CD8-positive, alpha-beta memory T cell (primary cell): ENCODE measurements around the gene MT1F. TPM values are rescaled to one million over a fixed set of nuclear protein-coding genes. Genes with fewer than 3 reads are reported as not detected.

Experiments used
- CTCF ChIA-PET: fragments of 350-600 bp; sonication (Branson Sonifier 250); formaldehyde crosslinking; loops from one replicate; lab custom pipeline; 2021; ENCODE audit warnings: antibody characterized with exemption; lab: Charles Lee
- POLR2A ChIA-PET: fragments of 350-600 bp; sonication (Branson Sonifier 250); formaldehyde crosslinking; loops from one replicate; lab custom pipeline; 2021; ENCODE audit warnings: antibody characterized with exemption; lab: Charles Lee
- DNase-seq, 5 donors: peaks; one replicate each; pipeline versions ENCODE4 v3.0.0 to v3.0.0-alpha.2; 2020 to 2022; ENCODE audit warnings: mixed read lengths in 1 of 5
- H3K27ac ChIP-seq: one replicate; pipeline ENCODE4 v1.7.0; 2013; ENCODE audit warnings: low read depth, mild to moderate bottlenecking, low read length, moderate library complexity
- H3K27me3 ChIP-seq: 2 replicates; pipeline ENCODE4 v1.7.0; 2013; ENCODE audit warnings: low read length, mild to moderate bottlenecking; ENCODE audit not compliant: insufficient read depth, poor library complexity, severe bottlenecking
- H3K36me3 ChIP-seq: 2 replicates; pipeline ENCODE4 v1.7.0; 2013; ENCODE audit warnings: mild to moderate bottlenecking, low read length, moderate library complexity; ENCODE audit not compliant: insufficient read depth
- H3K4me1 ChIP-seq: 2 replicates; pipeline ENCODE4 v1.7.0; 2013; ENCODE audit warnings: mild to moderate bottlenecking, low read length, moderate library complexity; ENCODE audit not compliant: insufficient read depth
- H3K4me3 ChIP-seq: 2 replicates; pipeline ENCODE4 v1.7.0; 2013; ENCODE audit warnings: mild to moderate bottlenecking, low read length
- H3K9me3 ChIP-seq: 2 replicates; pipeline ENCODE4 v1.7.0; 2013; ENCODE audit warnings: mild to moderate bottlenecking, low read length
- H3K27ac Mint-ChIP-seq, 8 donors: one replicate each; pipeline ENCODE4 v1.8.0; 2020 to 2021; ENCODE audit warnings: mixed read lengths in 8 of 8, mild to moderate bottlenecking in 6 of 8, inconsistent platforms in 3 of 8, moderate library complexity in 3 of 8
- H3K27me3 Mint-ChIP-seq, 2 donors: one replicate each; pipeline ENCODE4 v1.8.0; 2020 to 2021; ENCODE audit warnings: mixed read lengths in 2 of 2, mild to moderate bottlenecking in 1 of 2, moderate library complexity in 1 of 2
- H3K36me3 Mint-ChIP-seq, 3 donors: one replicate each; pipeline ENCODE4 v1.8.0; 2020 to 2021; ENCODE audit warnings: mixed read lengths in 3 of 3, inconsistent platforms in 1 of 3, mild to moderate bottlenecking in 1 of 3
- H3K4me1 Mint-ChIP-seq, 3 donors: one replicate each; pipeline ENCODE4 v1.8.0; 2020 to 2021; ENCODE audit warnings: mixed read lengths in 3 of 3, inconsistent platforms in 1 of 3, mild to moderate bottlenecking in 1 of 3
- H3K4me3 Mint-ChIP-seq, 7 donors: one replicate each; pipeline ENCODE4 v1.8.0; 2020 to 2021; ENCODE audit warnings: mixed read lengths in 7 of 7, mild to moderate bottlenecking in 6 of 7, moderate library complexity in 4 of 7, inconsistent platforms in 2 of 7
- H3K9me3 Mint-ChIP-seq, 5 donors: one replicate each; pipeline ENCODE4 v1.8.0; 2020 to 2022; ENCODE audit warnings: mixed read lengths in 5 of 5, mild to moderate bottlenecking in 3 of 5, moderate library complexity in 2 of 5, inconsistent platforms in 1 of 5
- polyA plus RNA-seq: library from polyadenylated mRNA; unstranded; fragments of 300-500 nt; fragmentation: Illumina TruSeq; gene quantifications from one replicate; pipeline ENCODE4 v1.2.3, GENCODE V29; 2021
- total RNA-seq, 2 experiments: library from RNA; stranded (reverse); gene quantifications; one replicate each; pipeline ENCODE4 v1.2.3, GENCODE V29; 2021

MT1F gene
- total and polyA plus RNA-seq, 3 experiments from 2014 or later: 17.9 to 60.7 (median 18.6) TPM

DNA sequence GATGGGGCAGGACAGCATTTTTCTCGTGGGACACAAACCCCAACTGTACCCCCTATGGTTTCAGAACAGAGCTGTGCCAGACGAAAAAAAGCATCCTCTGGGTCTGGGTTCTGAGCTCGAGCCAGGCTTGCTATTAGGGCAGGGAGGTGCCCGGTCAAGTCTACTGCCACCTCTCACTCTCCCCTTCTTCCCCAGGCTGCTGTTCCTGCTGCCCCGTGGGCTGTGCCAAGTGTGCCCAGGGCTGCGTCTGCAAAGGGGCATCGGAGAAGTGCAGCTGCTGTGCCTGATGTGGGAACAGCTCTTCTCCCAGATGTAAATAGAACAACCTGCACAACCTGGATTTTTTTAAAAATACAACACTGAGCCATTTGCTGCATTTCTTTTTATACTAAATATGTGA, 31.1 kb upstream of the MT1F start:
- peak overlapping the region in 4 of 7 donors; percentile 90 to 93 (median 92) for H3K4me3 Mint-ChIP-seq
- H3K4me1 ChIP-seq: peaks cover 15% of the 10 kb centered on the region
- peaks cover 13% of the 10 kb centered on the region for H3K27me3 ChIP-seq
- no peak for DNase-seq
- no peaks in the 10 kb centered on the region for H3K9me3 ChIP-seq
- H3K9me3 Mint-ChIP-seq: no peaks in the 10 kb centered on the region
- H3K4me3 ChIP-seq: no peak overlapping the region
- no peak overlapping the region for H3K27ac Mint-ChIP-seq
- peaks cover 0 to 2% (median 0%) of the 10 kb centered on the region in 3 donors for H3K36me3 Mint-ChIP-seq
- ChIA-PET CTCF (interaction anchor here (1.0 to 2.6 kb wide), 3 partner anchors 17 to 26 kb away, joined by 3 to 10 read pairs (median 4); no protein-coding TSS in a partner anchor), POLR2A (interaction anchor here (1.6 kb wide), 1 partner anchor 56 kb away, joined by 4 read pairs; the partner anchor contains the start of gene MT1X)
- H3K4me1 Mint-ChIP-seq: peaks cover 15 to 17% (median 16%) of the 10 kb centered on the region in 3 donors
- no peaks in the 10 kb centered on the region for H3K36me3 ChIP-seq
- peaks cover 14 to 21% of the 10 kb centered on the region in 2 donors for H3K27me3 Mint-ChIP-seq
- H3K27ac ChIP-seq: no peak overlapping the region

DNA sequence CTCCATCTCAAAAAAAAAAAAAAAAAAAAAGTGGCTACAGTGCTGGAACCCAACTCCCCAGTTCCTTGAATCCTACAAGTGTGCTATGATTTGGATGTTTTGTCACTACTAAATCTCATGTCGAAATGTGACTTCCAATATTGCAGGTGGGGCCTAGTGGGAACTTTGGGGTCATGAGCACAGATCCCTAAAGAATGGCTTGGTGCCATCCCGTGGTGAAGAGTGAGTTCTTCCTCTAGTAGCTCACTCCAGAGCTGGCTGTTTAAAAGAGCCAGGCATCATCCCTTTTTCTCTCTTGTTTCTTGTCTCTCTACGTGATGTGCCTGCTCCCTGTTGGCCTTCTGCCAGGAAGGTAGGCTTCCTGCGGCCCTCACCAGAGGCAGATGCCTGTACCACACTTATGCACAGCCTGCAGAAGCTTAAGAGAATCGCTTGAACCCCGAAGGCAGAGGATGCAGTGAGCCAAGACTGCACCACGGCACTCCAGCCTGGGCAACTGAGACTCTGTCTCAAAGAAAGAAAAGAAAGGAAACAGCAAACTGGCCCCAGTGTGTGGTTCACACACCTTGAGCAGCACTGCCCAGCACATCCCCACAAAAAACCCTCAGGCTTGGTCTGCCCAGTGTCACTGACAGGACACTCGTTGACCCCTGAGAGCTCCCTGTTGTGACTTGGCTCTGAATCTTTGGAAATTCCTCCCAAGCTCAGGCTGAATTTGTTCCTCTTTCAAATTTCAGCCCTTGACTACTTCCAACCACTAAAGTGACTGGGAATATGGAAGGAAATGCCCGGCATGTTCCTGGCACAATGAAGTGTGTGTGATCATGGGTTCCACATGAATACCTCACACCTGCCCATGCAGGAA, 29.0 kb upstream of the MT1F start:
- H3K27me3 Mint-ChIP-seq: peaks cover 29 to 40% of the 10 kb centered on the region in 2 donors
- no peaks in the 10 kb centered on the region for H3K9me3 Mint-ChIP-seq
- DNase-seq: no peak
- H3K4me3 ChIP-seq: no peak overlapping the region
- H3K27ac Mint-ChIP-seq: peak overlapping the region in 1 of 8 donors; percentile 32
- H3K36me3 ChIP-seq: no peaks in the 10 kb centered on the region
- peak overlapping the region in 2 of 7 donors; percentile 32 to 49 for H3K4me3 Mint-ChIP-seq
- no peaks in the 10 kb centered on the region for H3K9me3 ChIP-seq
- H3K4me1 Mint-ChIP-seq: peaks cover 22 to 26% (median 22%) of the 10 kb centered on the region in 3 donors
- peaks cover 30% of the 10 kb centered on the region for H3K27me3 ChIP-seq
- H3K36me3 Mint-ChIP-seq: peaks cover 0 to 2% (median 0%) of the 10 kb centered on the region in 3 donors
- no peak overlapping the region for H3K27ac ChIP-seq
- ChIA-PET POLR2A (interaction anchor here (1.2 kb wide), 1 partner anchor 11 kb away, joined by 4 read pairs; no protein-coding TSS in a partner anchor), CTCF (interaction anchor here (1.0 to 1.4 kb wide), 4 partner anchors 11 to 28 kb away, joined by 3 to 4 read pairs (median 3); no protein-coding TSS in a partner anchor)
- peaks cover 21% of the 10 kb centered on the region for H3K4me1 ChIP-seq

DNA sequence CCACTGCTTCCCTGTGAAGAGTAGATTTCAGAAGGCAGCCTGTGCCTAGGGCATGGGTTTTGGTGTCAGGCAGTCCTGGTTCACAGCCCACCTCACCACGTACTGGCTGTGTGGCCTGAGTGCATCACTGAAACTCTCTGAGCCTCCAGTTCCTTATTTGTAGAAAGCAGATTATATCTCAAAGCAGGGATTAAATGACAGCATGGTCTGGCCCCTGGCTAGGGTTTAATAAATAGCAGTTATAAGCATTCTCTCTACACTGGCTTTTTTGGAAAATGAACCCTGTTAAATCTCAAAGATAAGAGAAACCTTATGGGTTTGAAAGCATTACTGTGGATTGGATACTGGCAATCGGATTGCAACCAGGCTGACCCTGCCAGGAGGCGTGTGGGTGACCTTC, 28.2 kb upstream of the MT1F start:
- Mint-ChIP-seq H3K9me3 (no peaks in the 10 kb centered on the region), H3K36me3 (peaks cover 0 to 2% (median 0%) of the 10 kb centered on the region in 3 donors), H3K27ac (no peak overlapping the region), H3K4me1 (peaks cover 18 to 30% (median 19%) of the 10 kb centered on the region in 3 donors), H3K4me3 (peak overlapping the region in 1 of 7 donors; percentile 37), H3K27me3 (peaks cover 37 to 47% of the 10 kb centered on the region in 2 donors)
- ChIA-PET POLR2A (interaction anchor here (1.2 to 1.4 kb wide), 2 partner anchors 12 to 14 kb away, joined by 4 read pairs; no protein-coding TSS in a partner anchor), CTCF (interaction anchor here (1.0 kb wide), 1 partner anchor 11 kb away, joined by 3 read pairs; no protein-coding TSS in a partner anchor)
- no peak overlapping the region for H3K4me3 ChIP-seq
- H3K27me3 ChIP-seq: peaks cover 39% of the 10 kb centered on the region
- H3K27ac ChIP-seq: no peak overlapping the region
- no peak for DNase-seq
- no peaks in the 10 kb centered on the region for H3K9me3 ChIP-seq
- peaks cover 21% of the 10 kb centered on the region for H3K4me1 ChIP-seq
- H3K36me3 ChIP-seq: no peaks in the 10 kb centered on the region

DNA sequence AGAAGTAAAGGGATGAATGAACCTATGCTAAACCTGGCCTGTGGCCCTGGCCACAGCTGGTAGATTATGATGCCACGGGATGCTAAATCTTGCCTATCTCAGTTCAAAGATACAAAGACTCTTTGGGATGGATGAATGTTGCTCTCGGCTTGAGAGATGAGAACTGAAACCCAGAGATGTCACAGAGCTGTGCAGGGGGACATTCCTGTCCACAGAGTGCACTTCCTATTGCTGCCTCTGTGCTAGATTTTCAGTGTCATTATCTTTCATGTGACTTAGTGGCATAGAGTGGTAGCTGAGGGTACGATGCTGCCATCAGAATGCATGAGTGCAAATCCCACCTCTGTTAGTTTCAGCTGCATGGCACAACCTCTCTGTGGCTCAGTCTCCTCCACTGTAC, 27.6 kb upstream of the MT1F start:
- Histone ChIP-seq H3K4me1 (peaks cover 23% of the 10 kb centered on the region), H3K9me3 (no peaks in the 10 kb centered on the region), H3K27me3 (peaks cover 45% of the 10 kb centered on the region), H3K4me3 (no peak overlapping the region), H3K27ac (no peak overlapping the region), H3K36me3 (no peaks in the 10 kb centered on the region)
- Mint-ChIP-seq H3K4me3 (peak overlapping the region in 1 of 7 donors; percentile 37), H3K27me3 (peaks cover 43 to 53% of the 10 kb centered on the region in 2 donors), H3K4me1 (peaks cover 20 to 31% (median 22%) of the 10 kb centered on the region in 3 donors), H3K9me3 (no peaks in the 10 kb centered on the region), H3K27ac (peak overlapping the region in 1 of 8 donors; percentile 91), H3K36me3 (peaks cover 0 to 2% (median 0%) of the 10 kb centered on the region in 3 donors)
- CTCF ChIA-PET: interaction anchor here (0.9 to 1.2 kb wide), 2 partner anchors 13 to 33 kb away, joined by 3 to 4 read pairs; no protein-coding TSS in a partner anchor
- POLR2A ChIA-PET: interaction anchor here (1.4 kb wide), 1 partner anchor 13 kb away, joined by 4 read pairs; no protein-coding TSS in a partner anchor
- no peak for DNase-seq

DNA sequence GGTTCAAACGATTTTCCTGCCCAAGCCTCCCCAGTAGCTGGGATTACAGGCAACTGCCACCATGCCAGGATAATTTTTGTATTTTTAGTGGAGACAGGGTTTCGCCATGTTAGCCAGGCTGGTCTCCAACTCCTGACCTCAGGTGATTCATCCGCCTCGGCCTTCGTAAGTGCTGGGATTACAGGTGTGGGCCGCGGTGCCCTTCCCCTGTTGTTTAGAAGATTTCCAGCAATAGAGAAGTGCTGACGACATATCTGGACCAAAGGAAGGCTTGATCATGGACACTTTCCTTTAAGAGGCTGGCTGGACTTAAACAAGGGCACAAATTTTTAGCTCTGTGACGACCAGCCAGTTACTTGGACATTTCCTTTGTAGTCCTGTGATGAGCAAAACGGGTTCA, 26.6 kb upstream of the MT1F start:
- Histone ChIP-seq H3K9me3 (no peaks in the 10 kb centered on the region), H3K4me1 (peaks cover 23% of the 10 kb centered on the region), H3K27me3 (peaks cover 47% of the 10 kb centered on the region), H3K36me3 (no peaks in the 10 kb centered on the region), H3K4me3 (no peak overlapping the region), H3K27ac (no peak overlapping the region)
- H3K9me3 Mint-ChIP-seq: no peaks in the 10 kb centered on the region
- no peak overlapping the region for H3K4me3 Mint-ChIP-seq
- H3K27ac Mint-ChIP-seq: no peak overlapping the region
- ChIA-PET POLR2A (no interaction called here), CTCF (interaction anchor here (1.0 to 1.2 kb wide), 2 partner anchors 12 kb away, joined by 3 to 4 read pairs; no protein-coding TSS in a partner anchor)
- H3K36me3 Mint-ChIP-seq: no peaks in the 10 kb centered on the region
- DNase-seq: no peak
- H3K4me1 Mint-ChIP-seq: peaks cover 19 to 31% (median 20%) of the 10 kb centered on the region in 3 donors
- H3K27me3 Mint-ChIP-seq: peaks cover 50 to 60% of the 10 kb centered on the region in 2 donors

DNA sequence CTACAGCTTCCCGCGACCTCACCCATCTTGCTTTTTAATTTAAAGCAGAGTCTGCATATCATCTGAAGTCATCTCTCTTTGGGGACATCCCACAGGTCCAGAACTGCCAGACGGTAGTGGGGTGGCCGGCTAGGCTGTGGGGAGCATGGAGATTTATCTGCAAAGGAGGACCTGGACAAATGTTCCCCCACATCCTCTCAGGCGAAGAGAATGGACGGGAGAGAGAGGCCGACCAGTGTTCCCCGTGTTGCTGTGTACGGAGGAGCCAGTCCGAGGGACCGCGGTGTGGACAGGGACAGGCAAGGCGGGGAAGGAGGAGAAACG, 26.0 kb upstream of the MT1F start:
- DNase-seq: no peak
- Mint-ChIP-seq H3K27ac (peak overlapping the region in 1 of 8 donors; percentile 10), H3K9me3 (no peaks in the 10 kb centered on the region), H3K27me3 (peaks cover 54 to 66% of the 10 kb centered on the region in 2 donors), H3K4me3 (peak overlapping the region in 5 of 7 donors; percentile 55 to 88 (median 69)), H3K4me1 (peaks cover 19 to 34% (median 22%) of the 10 kb centered on the region in 3 donors), H3K36me3 (no peaks in the 10 kb centered on the region)
- ChIA-PET POLR2A (no interaction called here), CTCF (interaction anchor here (1.0 kb wide), 1 partner anchor 12 kb away, joined by 3 read pairs; no protein-coding TSS in a partner anchor)
- no peak overlapping the region for H3K27ac ChIP-seq
- no peaks in the 10 kb centered on the region for H3K36me3 ChIP-seq
- no peaks in the 10 kb centered on the region for H3K9me3 ChIP-seq
- H3K27me3 ChIP-seq: peaks cover 52% of the 10 kb centered on the region
- H3K4me3 ChIP-seq: no peak overlapping the region
- H3K4me1 ChIP-seq: peaks cover 23% of the 10 kb centered on the region

DNA sequence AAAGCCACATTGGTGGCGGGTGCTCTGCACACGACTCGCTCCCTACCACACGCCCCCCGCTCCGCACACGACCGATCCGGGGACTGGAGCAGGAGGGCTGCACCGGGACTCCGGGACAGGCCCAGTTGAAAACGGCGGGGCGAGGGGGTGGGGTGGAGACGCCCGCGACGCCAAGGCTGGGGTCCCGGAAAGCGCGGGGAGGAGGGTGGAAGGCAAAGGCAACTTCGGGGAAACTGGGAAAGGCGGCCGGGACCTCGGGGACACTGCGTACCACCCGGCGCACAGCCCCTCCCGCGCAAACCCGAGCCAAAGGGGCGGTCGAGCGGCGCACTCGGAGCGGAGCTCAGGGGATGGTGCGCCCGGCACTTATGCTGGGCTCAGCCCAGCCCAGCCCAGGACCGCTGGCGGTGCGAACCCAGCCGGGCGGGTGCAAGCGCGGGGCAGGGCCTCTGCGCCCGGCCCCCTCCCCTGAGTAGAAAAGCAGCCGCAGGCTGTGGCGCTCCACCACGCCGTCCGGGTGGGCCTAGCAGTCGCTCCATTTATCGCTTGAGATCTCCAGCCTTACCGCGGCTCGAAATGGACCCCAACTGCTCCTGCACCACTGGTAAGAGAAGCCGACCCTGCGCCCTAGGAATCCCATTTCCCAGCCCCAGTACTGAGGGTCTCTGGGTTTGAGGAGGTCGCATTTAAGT, 25.5 kb upstream of the MT1F start, which contains the start of gene MT1M:
TSS of gene MT1M (plus strand) at position 504 of the 692 bp plus-strand sequence. CDS start at position 577, 73 bp downstream.
- Mint-ChIP-seq H3K4me3 (peak within 1 kb of the TSS in 5 of 7 donors; percentile 55 to 88 (median 69)), H3K4me1 (peaks cover 19 to 38% (median 22%) of the 10 kb centered on the region in 3 donors), H3K27ac (peak within 1 kb of the TSS in 1 of 8 donors; percentile 10), H3K9me3 (no peaks in the 10 kb centered on the region), H3K27me3 (peaks cover 59 to 71% of the 10 kb centered on the region in 2 donors), H3K36me3 (no peaks in the 10 kb centered on the region)
- DNase-seq: no peak
- H3K4me1 ChIP-seq: peaks cover 23% of the 10 kb centered on the region
- peaks cover 52% of the 10 kb centered on the region for H3K27me3 ChIP-seq
- CTCF ChIA-PET: interaction anchor here (1.0 kb wide), 1 partner anchor 11 kb away, joined by 3 read pairs; no protein-coding TSS in a partner anchor
- H3K4me3 ChIP-seq: no peak within 1 kb of the TSS
- POLR2A ChIA-PET: no interaction called here
- no peak within 1 kb of the TSS for H3K27ac ChIP-seq
- no peaks in the 10 kb centered on the region for H3K9me3 ChIP-seq
- H3K36me3 ChIP-seq: no peaks in the 10 kb centered on the region
